Ishikawa (cell line): ENCODE measurements around the gene TMEM117.

Experiments used
- CEBPB ChIP-seq: IDR thresholded peaks from 2 replicates; pipeline ENCODE4 v1.6.1; 2012
- REST ChIP-seq: IDR thresholded peaks from 2 replicates; pipeline ENCODE4 v1.6.1; 2012; ENCODE audit warnings: low read depth, mild to moderate bottlenecking

- TF ChIP-seq REST = no peak
- no peak for TF ChIP-seq CEBPB
Observed at GRCh38 chr12:43982544-43982943, 146.7 kb downstream of the TMEM117 start.
